Transverse colon (tissue), 4 donors: ENCODE measurements around the gene IL11RA. TPM values are rescaled to one million over a fixed set of nuclear protein-coding genes. Genes with fewer than 3 reads are reported as not detected.

Source experiments
- DNase-seq: peaks from one replicate; pipeline ENCODE4 v3.0.0-alpha.2; 2019
- H3K27ac ChIP-seq, 4 donors: fragments of 200-600 bp; sonication (generic); 2 replicates each; pipeline ENCODE4 v1.5.1; 2016 to 2018; ENCODE audit warnings: inconsistent platforms in 4 of 4
- H3K27me3 ChIP-seq: fragments of 200-600 bp; sonication (generic); 2 replicates; pipeline ENCODE4 v1.5.1; 2017; ENCODE audit warnings: inconsistent platforms
- H3K36me3 ChIP-seq, 4 donors: fragments of 200-600 bp; sonication (generic); 2 replicates each; pipeline ENCODE4 v1.5.1; 2017 to 2019; ENCODE audit warnings: inconsistent platforms in 4 of 4
- H3K4me1 ChIP-seq, 4 donors: fragments of 200-600 bp; sonication (generic); 2 replicates each; pipeline ENCODE4 v1.5.1; 2017 to 2020; ENCODE audit warnings: inconsistent platforms in 4 of 4
- H3K4me3 ChIP-seq, 4 donors: fragments of 200-600 bp; sonication (generic); 1 replicate in 1 of 4; 2 replicates in 3 of 4; pipeline versions ENCODE4 v1.5.1 to v1.6.1; 2017 to 2019; ENCODE audit warnings: inconsistent platforms in 4 of 4
- H3K9me3 ChIP-seq, 2 donors: fragments of 200-600 bp; sonication (generic); 2 replicates each; pipeline ENCODE4 v1.5.1; 2017 to 2019; ENCODE audit warnings: inconsistent platforms in 2 of 2
- CTCF ChIP-seq, 5 experiments: fragments of 200-600 bp in 3 of 5; fragments of 450-650 bp in 2 of 5; sonication (generic) in 3 of 5; IDR thresholded peaks; 1 replicate in 2 of 5; 2 replicates in 3 of 5; pipeline ENCODE4 v1.5.1; 2016 to 2017; ENCODE audit warnings: antibody characterized with exemption in 5 of 5, inconsistent platforms in 3 of 5, mild to moderate bottlenecking in 2 of 5, moderate library complexity in 1 of 5
- EP300 ChIP-seq: sonication (generic); formaldehyde crosslinking; IDR thresholded peaks from one replicate; pipeline ENCODE4 v1.6.1; 2017; ENCODE audit warnings: antibody characterized with exemption, low read depth
- POLR2A ChIP-seq: fragments of 450-650 bp; IDR thresholded peaks from one replicate; pipeline ENCODE4 v1.6.1; 2016; ENCODE audit warnings: antibody characterized with exemption, mild to moderate bottlenecking, moderate library complexity
- POLR2AphosphoS5 ChIP-seq, 3 donors: sonication (generic); formaldehyde crosslinking; IDR thresholded peaks; one replicate each; pipeline ENCODE4 v1.6.1; 2016; ENCODE audit warnings: antibody characterized with exemption in 3 of 3
- WGBS, 2 donors: methylation state at CpG; one replicate each; pipeline ENCODE4 v1.1.5; 2018; ENCODE audit warnings: low coverage in 1 of 2; 5-methylcytosine and 5-hydroxymethylcytosine counted together
- in situ Hi-C, 4 donors: fragments of 200-750 bp; cut with MboI; loops; one replicate each; pipeline versions ENCODE4 v1.15.0 to v1.15.1; 2017; ENCODE audit warnings: low sequenced_read_pairs in 3 of 4, low pct_ligation_motif_present in 1 of 4, low pct_unique_long_range_greater_than_20kb in 1 of 4
- intact Hi-C: fragments of 100-400 bp; cut with DNase I; formaldehyde crosslinking; loops from one replicate; pipeline ENCODE4 v1.15.1; 2023; ENCODE audit warnings: low total_unique reads
- total RNA-seq, 4 donors: library from RNA; depleted of rRNA; stranded (reverse); fragments of >200 nt; gene quantifications; one replicate each; pipeline ENCODE4 v1.1.0, GENCODE V29; 2016

Gene IL11RA
- total RNA-seq, 4 donors from 2014 or later = 27.0 to 94.6 (median 47.5) TPM

DNA sequence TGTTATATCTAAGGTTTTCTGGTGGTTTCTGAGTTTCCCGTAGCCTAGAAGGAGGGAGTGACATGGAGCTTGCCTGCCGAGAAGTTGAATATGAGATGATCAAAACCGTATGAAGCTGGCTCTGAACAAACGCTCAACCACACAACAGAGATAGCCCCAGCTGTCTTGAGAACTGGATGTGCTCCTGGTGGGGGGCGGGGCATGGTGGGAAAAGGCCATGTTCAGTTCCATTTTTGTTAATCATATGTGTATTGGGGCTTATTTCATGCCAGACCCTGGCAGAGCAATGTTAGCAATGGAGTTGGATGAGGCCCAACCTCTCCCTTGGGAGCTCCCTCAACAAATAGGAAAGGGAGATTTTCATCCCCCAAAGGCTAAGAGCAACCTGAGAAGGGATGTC lies 34.2 kb downstream of the IL11RA start:
- no peak overlapping the region for H3K27ac ChIP-seq
- 77 to 84% methylated on average over 5 of the region's 5 CpGs for WGBS, 2 donors
- H3K36me3 ChIP-seq = no peaks in the 10 kb centered on the region
- H3K9me3 ChIP-seq = no peaks in the 10 kb centered on the region
- in situ Hi-C loops (no loop called here), intact Hi-C loops (no loop called here)
- TF ChIP-seq POLR2A (no peak), POLR2AphosphoS5 (IDR thresholded peaks at IDR 0.05) (no peak)
- no peak for DNase-seq
- H3K27me3 ChIP-seq = no peaks in the 10 kb centered on the region
- peaks cover 0 to 16% (median 0%) of the 10 kb centered on the region in 4 donors for H3K4me1 ChIP-seq
- H3K4me3 ChIP-seq = no peak overlapping the region

DNA sequence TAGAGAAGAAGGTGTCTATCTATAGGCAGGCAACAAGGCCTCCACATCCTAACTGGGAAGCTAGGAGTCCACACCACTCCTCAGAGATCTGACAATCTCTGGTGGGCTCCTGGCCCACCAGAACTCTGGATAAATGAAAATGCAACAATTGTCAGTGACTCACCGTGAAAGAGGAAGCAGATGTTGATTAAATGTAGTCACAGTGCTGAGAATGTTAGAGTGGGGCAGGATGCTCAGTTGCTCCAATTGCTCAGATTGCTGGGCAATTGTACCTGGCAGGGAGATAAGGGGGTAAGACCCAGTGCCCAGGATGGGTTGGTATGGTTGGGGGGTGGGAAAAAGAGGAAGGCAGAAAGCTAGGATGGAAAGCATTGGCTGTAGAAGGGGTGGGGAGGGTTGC lies 34.7 kb downstream of the IL11RA start:
- no peak overlapping the region for H3K27ac ChIP-seq
- no peak for DNase-seq
- peaks cover 0 to 16% (median 0%) of the 10 kb centered on the region in 4 donors for H3K4me1 ChIP-seq
- WGBS, 2 donors = 50 to 65% methylated on average over 1 of the region's 1 CpG
- no peak overlapping the region for H3K4me3 ChIP-seq
- in situ Hi-C loops (no loop called here), intact Hi-C loops (no loop called here)
- no peaks in the 10 kb centered on the region for H3K9me3 ChIP-seq
- no peak for TF ChIP-seq EP300
- no peak for TF ChIP-seq CTCF (IDR thresholded peaks at IDR 0.05)
- no peak for TF ChIP-seq POLR2A
- no peak for TF ChIP-seq POLR2AphosphoS5 (IDR thresholded peaks at IDR 0.05)
- H3K27me3 ChIP-seq = no peaks in the 10 kb centered on the region
- H3K36me3 ChIP-seq = no peaks in the 10 kb centered on the region

DNA sequence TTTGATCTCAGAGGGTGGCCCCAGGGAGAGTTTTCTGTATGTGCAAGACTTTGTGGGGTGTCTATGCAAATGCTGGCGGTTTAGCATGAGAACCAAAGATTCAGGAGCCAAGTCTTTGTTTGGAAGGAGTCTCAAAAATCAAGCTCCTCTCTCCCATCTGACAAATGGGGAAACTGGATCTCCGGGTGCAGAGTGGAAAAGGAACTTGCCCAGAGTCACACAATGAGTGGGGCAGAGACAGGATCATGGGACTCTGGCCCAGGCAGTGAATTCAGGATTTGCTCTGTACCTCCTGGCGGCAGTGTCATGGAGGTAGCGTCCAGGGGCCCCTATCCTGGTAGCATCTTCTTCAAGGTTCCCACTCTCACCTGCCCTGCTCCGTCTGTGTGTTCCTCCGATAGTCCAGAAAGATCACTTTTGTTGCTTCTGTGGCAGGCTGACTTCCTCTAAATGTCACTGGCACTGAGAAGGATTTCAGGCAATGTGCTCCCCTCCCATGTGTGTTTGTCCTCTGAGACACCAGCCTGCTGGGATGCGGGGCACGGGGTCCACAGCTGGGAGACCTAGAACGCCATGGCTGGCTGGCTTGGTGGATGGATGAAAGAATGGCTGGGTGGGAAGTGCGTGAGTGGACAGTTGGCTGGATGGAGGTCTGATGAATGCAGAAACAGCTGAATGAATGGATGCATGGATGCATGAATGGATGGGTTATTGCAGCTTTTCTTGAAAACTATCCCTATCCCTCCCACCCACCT lies 35.5 kb downstream of the IL11RA start:
- DNase-seq = no peak
- Histone ChIP-seq H3K27ac (no peak overlapping the region), H3K4me3 (no peak overlapping the region), H3K9me3 (no peaks in the 10 kb centered on the region), H3K27me3 (no peaks in the 10 kb centered on the region), H3K4me1 (peaks cover 0 to 16% (median 0%) of the 10 kb centered on the region in 4 donors), H3K36me3 (no peaks in the 10 kb centered on the region)
- intact Hi-C loops = no loop called here
- TF ChIP-seq EP300 (no peak), CTCF (IDR thresholded peaks at IDR 0.05) (no peak), POLR2AphosphoS5 (IDR thresholded peaks at IDR 0.05) (no peak), POLR2A (no peak)
- 76 to 96% methylated on average over 4 to 10 of the region's 10 CpGs for WGBS, 2 donors
- in situ Hi-C loops = no loop called here

- intact Hi-C loops (no loop called here), in situ Hi-C loops (no loop called here)
- DNase-seq = no peak
- Histone ChIP-seq H3K4me3 (no peak overlapping the region), H3K9me3 (no peaks in the 10 kb centered on the region), H3K27ac (no peak overlapping the region), H3K4me1 (peaks cover 0 to 16% (median 0%) of the 10 kb centered on the region in 4 donors), H3K27me3 (no peaks in the 10 kb centered on the region), H3K36me3 (no peaks in the 10 kb centered on the region)
- WGBS, 2 donors = 62% methylated on average over 5 of the region's 5 CpGs; no CpG with 5 or more reads in 1 of the 2 donors
- TF ChIP-seq CTCF (IDR thresholded peaks at IDR 0.05) (no peak), POLR2AphosphoS5 (IDR thresholded peaks at IDR 0.05) (no peak), EP300 (no peak), POLR2A (no peak)
Measured at GRCh38 chr9:34688329-34689115, 36.5 kb downstream of the IL11RA start.
